Measurements from ENCODE around the gene SH3RF3. TPM values are rescaled to one million over a fixed set of nuclear protein-coding genes. Genes with fewer than 3 reads are reported as not detected.

Gene SH3RF3
- total RNA-seq, 1 donor from 2014 or later: 10.8 TPM

DNA sequence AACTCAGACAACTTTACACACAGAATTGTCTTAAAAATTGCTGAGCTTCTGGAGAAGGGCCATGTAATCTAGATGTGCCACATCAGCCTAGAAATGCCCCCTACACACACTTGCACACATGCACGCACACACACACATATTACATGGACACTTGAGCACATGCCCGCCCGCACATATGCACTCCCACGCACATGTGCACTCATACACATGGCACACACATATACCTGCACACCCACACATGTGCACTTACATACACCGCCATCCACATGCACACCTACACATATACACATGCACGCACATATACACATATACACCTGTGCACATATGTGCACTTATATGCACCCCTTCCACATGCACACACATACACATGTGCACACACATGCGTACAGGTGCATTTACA is 271.1 kb downstream of the SH3RF3 start:
- Histone ChIP-seq H3K27me3 (no peaks in the 10 kb centered on the region), H3K9me3 (no peaks in the 10 kb centered on the region), H3K36me3 (no peaks in the 10 kb centered on the region), H3K4me1 (no peaks in the 10 kb centered on the region), H3K27ac (no peak overlapping the region), H3K4me3 (no peak overlapping the region)
- intact Hi-C loops (cut with DNase I): no loop called here
- no peak for TF ChIP-seq CTCF (IDR thresholded peaks at IDR 0.05)
- TF ChIP-seq POLR2AphosphoS5 (IDR thresholded peaks at IDR 0.05; ENCODE audit: insufficient read depth in 1 of 2, low read depth in 1 of 2): no peak
- TF ChIP-seq POLR2A (IDR thresholded peaks at IDR 0.05): no peak
- no peak for DNase-seq (ENCODE audit: extremely low spot score in 2 of 2)

GRCh38 chr2:109401370-109401769 is 272.4 kb downstream of the SH3RF3 start:
- no peaks in the 10 kb centered on the region for H3K9me3 ChIP-seq
- no peaks in the 10 kb centered on the region for H3K27me3 ChIP-seq
- no peaks in the 10 kb centered on the region for H3K36me3 ChIP-seq
- intact Hi-C loops (cut with DNase I): no loop called here
- TF ChIP-seq POLR2AphosphoS5 (IDR thresholded peaks at IDR 0.05; ENCODE audit: insufficient read depth in 1 of 2, low read depth in 1 of 2) (no peak), CTCF (IDR thresholded peaks at IDR 0.05) (no peak), POLR2A (IDR thresholded peaks at IDR 0.05) (no peak)
- H3K27ac ChIP-seq: no peak overlapping the region
- no peaks in the 10 kb centered on the region for H3K4me1 ChIP-seq
- no peak overlapping the region for H3K4me3 ChIP-seq
- DNase-seq (ENCODE audit: extremely low spot score in 2 of 2): no peak

DNA sequence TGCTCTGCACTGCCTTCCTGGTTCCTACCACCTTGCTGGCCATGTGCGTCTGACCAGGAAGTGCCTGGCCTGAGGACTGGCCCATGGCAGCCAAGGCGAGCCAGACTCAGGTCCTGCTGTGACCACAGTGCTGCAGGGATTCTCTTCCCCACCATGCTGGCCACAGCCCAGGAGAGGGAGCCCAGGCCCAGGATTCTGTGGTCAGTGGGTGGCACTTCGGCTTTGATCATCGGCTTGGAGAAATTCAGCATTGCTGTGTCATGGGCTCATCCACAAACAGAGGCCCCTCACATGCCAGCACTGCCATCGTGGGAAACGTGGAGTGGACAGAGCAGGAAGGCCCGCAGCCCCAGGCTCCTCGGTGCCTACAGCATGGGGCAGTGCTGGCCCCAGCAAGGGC is 273.2 kb downstream of the SH3RF3 start:
- H3K27me3 ChIP-seq: no peaks in the 10 kb centered on the region
- no peaks in the 10 kb centered on the region for H3K9me3 ChIP-seq
- H3K27ac ChIP-seq: no peak overlapping the region
- H3K4me3 ChIP-seq: no peak overlapping the region
- no peak for TF ChIP-seq CTCF (IDR thresholded peaks at IDR 0.05)
- intact Hi-C loops (cut with DNase I): no loop called here
- DNase-seq (ENCODE audit: extremely low spot score in 2 of 2): no peak
- peaks cover 5% of the 10 kb centered on the region for H3K4me1 ChIP-seq
- no peaks in the 10 kb centered on the region for H3K36me3 ChIP-seq

GRCh38 chr2:109402980-109403840 is 274.2 kb downstream of the SH3RF3 start:
- no peaks in the 10 kb centered on the region for H3K9me3 ChIP-seq
- no peak overlapping the region for H3K4me3 ChIP-seq
- no peaks in the 10 kb centered on the region for H3K36me3 ChIP-seq
- no peak for DNase-seq (ENCODE audit: extremely low spot score in 2 of 2)
- no peaks in the 10 kb centered on the region for H3K27me3 ChIP-seq
- TF ChIP-seq POLR2A (IDR thresholded peaks at IDR 0.05): no peak
- no peak for TF ChIP-seq CTCF (IDR thresholded peaks at IDR 0.05)
- no peak for TF ChIP-seq POLR2AphosphoS5 (IDR thresholded peaks at IDR 0.05; ENCODE audit: insufficient read depth in 1 of 2, low read depth in 1 of 2)
- intact Hi-C loops (cut with DNase I): no loop called here
- H3K4me1 ChIP-seq: peaks cover 15% of the 10 kb centered on the region
- no peak overlapping the region for H3K27ac ChIP-seq

DNA sequence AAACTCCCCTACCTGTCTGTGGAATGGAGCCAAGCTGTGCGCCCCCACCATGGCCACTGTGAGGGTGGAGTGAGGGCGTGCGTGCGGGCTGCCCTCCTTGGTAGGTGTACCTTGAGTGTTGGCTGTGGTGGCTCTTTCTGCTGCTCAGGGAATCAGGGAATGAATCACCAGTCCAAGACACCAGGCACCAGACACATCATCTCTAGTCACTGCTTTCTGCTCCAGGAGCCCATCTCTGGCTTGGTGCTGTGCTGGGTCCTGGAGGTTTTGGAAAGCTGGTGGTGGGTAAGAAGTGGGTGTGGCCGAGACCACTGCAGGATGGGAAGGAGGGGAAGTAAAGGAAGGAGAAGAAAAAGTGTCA is 274.8 kb downstream of the SH3RF3 start:
- intact Hi-C loops (cut with DNase I): no loop called here
- DNase-seq (ENCODE audit: extremely low spot score in 2 of 2): no peak
- H3K27me3 ChIP-seq: no peaks in the 10 kb centered on the region
- H3K27ac ChIP-seq: no peak overlapping the region
- H3K4me3 ChIP-seq: no peak overlapping the region
- H3K9me3 ChIP-seq: no peaks in the 10 kb centered on the region
- no peak for TF ChIP-seq POLR2A (IDR thresholded peaks at IDR 0.05)
- TF ChIP-seq CTCF (IDR thresholded peaks at IDR 0.05): no peak
- no peak for TF ChIP-seq POLR2AphosphoS5 (IDR thresholded peaks at IDR 0.05; ENCODE audit: insufficient read depth in 1 of 2, low read depth in 1 of 2)
- H3K36me3 ChIP-seq: no peaks in the 10 kb centered on the region
- peaks cover 21% of the 10 kb centered on the region for H3K4me1 ChIP-seq

Measured in vagina (tissue), 2 donors.